ENCODE measurements around the gene U2AF1L4.

Gene U2AF1L4

DNA sequence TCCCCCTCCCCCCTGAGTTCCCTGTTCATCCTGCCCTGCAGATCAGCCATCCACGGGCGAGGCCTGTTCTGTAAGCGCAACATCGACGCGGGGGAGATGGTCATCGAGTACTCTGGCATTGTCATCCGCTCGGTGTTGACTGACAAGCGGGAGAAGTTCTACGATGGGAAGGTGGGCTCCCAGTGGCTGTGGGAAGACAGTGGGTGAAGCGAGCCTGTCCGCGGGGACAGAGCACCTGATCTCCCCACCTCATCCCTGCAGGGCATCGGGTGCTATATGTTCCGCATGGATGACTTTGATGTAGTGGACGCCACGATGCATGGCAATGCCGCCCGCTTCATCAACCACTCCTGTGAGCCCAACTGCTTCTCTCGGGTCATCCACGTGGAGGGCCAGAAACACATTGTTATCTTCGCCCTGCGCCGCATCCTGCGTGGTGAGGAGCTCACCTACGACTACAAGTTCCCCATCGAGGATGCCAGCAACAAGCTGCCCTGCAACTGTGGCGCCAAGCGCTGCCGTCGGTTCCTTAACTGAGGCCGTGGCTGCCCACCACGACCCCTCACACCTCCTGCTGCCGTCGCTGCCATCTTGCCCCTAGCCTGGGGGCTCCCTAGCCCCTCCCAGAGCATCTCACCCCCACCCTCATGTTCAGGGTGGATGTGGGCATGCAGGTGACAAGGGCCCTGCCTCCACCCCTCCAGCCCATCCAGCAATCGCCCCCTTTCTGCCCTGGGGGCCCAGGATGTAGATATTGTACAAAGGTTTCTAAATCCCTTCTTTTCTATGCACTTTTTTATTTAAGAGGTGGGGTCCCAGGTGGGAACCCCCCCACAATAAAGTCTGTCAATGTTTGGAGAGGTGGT, 7.0 kb downstream of the U2AF1L4 start:
- TF ChIP-seq GATA1 (IDR thresholded peaks at IDR 0.05; ENCODE audit: low read depth, low read length) (no peak), POLR2A (IDR thresholded peaks at IDR 0.05; ENCODE audit: low read length) (no peak)
- no peak for DNase-seq

DNA sequence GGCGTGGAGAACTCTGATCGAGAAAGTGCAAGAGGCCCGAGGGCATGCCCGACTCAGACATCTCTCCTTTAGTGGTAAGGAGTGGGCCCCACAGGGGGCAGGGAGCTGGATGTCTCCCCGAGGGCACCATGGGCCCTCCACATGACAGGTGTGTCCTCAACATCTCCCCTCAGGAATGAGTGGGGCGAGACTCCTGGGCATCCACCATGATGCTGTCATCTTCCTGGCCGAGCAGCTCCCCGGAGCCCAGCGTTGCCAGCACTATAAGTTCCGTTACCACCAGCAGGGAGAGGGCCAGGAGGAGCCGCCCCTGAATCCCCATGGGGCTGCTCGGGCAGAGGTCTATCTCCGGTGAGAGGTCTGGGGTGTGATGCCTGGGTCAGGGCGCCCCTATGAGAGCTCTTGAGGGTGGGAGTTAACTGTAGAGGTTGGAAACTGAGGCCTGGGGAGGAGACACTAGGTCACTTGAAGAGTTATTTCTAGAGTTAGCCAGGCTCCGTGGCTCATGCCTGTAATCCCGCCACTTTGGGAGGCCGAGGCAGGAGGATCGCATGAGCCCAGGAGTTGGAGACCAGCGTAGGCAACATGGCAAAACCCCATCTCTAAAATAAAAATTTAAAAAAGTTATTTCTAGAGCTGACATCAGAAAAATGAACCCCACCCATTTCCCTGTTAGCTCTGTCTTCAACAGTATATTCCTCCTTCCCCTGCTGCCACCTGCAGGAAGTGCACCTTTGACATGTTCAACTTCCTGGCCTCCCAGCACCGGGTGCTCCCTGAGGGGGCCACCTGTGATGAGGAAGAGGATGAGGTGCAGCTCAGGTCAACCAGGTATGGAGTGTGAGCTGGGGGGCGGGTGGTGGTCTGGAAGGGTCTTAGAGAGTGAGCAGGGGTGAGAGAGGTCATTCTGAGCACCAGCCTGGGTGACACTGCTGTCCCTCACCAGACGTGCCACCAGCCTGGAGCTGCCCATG, 8.0 kb downstream of the U2AF1L4 start:
- peak; percentile 32 to 61 for DNase-seq
- TF ChIP-seq POLR2A (IDR thresholded peaks at IDR 0.05; ENCODE audit: low read length) = no peak
- TF ChIP-seq GATA1 (IDR thresholded peaks at IDR 0.05; ENCODE audit: low read depth, low read length) = no peak

DNA sequence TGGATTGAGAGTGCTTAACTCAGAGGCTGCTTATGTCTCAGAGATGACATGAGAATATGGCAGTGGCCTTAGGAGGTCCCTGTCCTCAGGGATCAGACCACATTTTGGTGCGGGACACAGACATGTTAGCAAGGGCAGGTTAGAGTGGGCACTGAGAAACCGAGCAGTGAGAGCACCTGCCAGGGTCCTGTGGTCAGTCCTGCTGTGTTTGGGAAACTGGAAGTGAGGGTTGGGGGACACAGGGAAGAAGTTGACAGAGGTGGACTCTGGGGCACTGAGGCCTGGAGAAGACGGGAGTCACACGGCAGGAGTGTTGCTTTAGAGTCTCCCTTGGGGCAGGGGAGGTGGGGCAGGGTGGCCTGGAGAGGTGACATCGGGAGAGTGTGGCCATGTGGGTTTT, 10.3 kb downstream of the U2AF1L4 start:
- no peak for DNase-seq
- TF ChIP-seq POLR2A (IDR thresholded peaks at IDR 0.05; ENCODE audit: low read length) = no peak
- TF ChIP-seq GATA1 (IDR thresholded peaks at IDR 0.05; ENCODE audit: low read depth, low read length) = no peak

DNA sequence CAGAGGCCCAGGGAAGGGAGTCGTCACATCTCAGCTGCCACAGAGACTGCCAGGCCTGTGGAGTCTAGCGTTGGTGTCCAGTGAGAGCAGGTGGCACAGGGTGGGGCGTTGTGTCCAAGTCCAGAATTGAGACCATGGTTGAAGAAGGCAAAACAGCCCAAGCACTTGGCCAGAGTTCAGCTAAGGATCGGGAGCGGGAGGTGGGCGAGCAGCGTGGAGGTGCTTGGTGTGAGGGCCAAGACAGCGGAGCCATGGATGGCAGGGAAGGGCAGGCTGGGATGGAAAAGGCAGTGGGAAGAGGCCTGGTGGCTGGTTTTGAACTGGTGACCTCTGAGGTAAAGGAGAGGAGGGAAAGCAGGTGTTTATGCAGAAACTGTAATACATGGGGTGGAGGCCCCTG, 10.9 kb downstream of the U2AF1L4 start:
- TF ChIP-seq GATA1 (IDR thresholded peaks at IDR 0.05; ENCODE audit: low read depth, low read length) = no peak
- no peak for TF ChIP-seq POLR2A (IDR thresholded peaks at IDR 0.05; ENCODE audit: low read length)
- no peak for DNase-seq

DNA sequence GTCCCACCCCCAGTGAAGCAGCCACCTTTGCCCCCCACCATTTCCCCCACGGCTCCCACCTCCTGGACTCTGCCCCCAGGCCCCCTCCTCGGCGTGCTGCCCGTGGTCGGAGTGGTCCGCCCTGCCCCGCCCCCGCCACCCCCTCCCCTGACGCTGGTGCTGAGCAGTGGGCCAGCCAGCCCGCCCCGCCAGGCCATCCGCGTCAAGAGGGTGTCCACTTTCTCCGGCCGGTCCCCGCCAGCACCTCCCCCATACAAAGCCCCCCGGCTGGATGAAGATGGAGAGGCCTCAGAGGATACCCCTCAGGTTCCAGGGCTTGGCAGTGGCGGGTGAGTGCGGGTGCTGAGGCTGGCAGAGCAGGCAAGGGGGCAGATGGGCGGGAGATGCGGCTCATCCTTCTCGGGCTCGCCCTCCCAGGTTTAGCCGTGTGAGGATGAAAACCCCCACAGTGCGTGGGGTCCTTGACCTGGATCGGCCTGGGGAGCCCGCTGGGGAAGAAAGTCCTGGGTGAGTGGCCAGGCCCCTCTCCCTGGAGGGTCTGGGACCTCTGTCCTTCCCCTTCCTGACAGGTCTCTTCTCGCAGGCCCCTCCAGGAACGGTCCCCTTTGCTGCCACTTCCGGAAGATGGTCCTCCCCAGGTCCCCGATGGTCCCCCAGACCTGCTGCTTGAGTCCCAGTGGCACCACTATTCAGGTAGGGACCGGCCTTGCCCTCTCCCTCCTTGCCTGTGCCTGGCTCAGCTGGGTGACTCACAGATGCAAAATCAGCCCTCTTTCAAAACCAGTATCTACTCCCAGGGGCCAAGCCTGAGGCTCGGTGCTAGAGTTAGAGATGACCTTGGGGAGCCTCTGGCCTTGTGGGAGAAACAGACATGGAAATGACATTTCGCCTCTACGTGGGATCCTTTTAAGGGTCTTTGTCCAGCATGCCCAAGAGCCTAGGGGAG, 11.8 kb downstream of the U2AF1L4 start:
- TF ChIP-seq POLR2A (IDR thresholded peaks at IDR 0.05; ENCODE audit: low read length) = no peak
- TF ChIP-seq GATA1 (IDR thresholded peaks at IDR 0.05; ENCODE audit: low read depth, low read length) = no peak
- no peak for DNase-seq

DNA sequence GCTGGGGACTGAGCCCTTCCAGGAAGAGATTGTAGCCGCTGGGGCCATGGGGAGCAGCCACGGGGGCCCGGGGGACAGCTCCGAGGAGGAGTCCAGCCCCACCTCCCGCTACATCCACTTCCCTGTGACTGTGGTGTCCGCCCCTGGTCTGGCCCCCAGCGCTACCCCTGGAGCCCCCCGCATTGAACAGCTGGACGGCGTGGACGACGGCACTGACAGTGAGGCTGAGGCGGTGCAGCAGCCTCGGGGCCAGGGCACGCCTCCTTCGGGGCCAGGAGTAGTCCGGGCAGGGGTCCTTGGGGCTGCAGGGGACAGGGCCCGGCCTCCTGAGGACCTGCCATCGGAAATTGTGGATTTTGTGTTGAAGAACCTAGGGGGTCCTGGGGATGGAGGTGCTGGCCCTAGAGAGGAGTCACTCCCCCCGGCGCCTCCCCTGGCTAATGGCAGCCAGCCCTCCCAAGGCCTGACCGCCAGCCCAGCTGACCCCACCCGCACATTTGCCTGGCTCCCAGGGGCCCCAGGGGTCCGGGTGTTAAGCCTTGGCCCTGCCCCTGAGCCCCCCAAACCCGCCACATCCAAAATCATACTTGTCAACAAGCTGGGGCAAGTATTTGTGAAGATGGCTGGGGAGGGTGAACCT, 12.6 kb downstream of the U2AF1L4 start:
- no peak for DNase-seq
- no peak for TF ChIP-seq GATA1 (IDR thresholded peaks at IDR 0.05; ENCODE audit: low read depth, low read length)
- no peak for TF ChIP-seq POLR2A (IDR thresholded peaks at IDR 0.05; ENCODE audit: low read length)

DNA sequence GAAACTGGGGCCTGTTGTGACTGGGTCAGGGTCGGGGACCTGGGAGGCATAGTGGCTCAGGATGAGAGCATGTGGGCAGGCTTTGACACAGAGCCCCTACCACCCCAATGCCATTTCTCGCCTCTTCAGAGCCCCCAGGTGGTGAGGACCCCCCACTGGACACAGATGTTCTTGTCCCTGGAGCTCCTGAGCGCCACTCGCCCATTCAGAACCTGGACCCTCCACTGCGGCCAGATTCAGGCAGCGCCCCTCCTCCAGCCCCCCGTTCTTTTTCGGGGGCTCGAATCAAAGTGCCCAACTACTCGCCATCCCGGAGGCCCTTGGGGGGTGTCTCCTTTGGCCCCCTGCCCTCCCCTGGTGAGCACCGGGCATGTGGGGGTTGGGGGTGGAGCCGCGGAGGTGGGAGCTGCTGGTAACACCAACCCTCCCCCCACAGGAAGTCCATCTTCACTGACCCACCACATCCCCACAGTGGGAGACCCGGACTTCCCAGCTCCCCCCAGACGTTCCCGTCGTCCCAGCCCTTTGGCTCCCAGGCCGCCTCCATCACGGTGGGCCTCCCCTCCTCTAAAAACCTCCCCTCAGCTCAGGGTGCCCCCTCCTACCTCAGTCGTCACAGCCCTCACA, 13.3 kb downstream of the U2AF1L4 start:
- no peak for DNase-seq
- no peak for TF ChIP-seq GATA1 (IDR thresholded peaks at IDR 0.05; ENCODE audit: low read depth, low read length)
- no peak for TF ChIP-seq POLR2A (IDR thresholded peaks at IDR 0.05; ENCODE audit: low read length)

DNA sequence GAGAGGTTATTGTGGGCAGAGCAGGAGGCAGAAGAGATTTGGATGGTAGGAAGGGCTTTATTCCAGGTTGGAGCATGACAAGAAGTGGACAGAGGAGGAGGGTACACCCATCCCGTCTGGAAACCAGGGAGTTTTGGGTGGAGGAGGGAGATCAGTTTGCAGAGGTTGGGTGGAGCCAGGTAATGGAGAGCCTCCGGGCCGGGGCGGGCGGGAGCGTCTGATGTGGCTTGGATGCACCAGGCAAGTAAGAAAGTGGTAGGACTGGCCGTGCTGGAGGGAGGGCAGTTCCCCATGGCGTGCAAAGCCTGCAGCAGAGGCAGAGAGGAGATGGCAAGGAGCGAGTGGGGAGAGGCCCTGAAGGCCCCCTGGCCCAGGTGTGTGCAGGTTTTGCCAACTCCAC, 13.9 kb downstream of the U2AF1L4 start:
- TF ChIP-seq POLR2A (IDR thresholded peaks at IDR 0.05; ENCODE audit: low read length) (no peak), GATA1 (IDR thresholded peaks at IDR 0.05; ENCODE audit: low read depth, low read length) (no peak)

DNA sequence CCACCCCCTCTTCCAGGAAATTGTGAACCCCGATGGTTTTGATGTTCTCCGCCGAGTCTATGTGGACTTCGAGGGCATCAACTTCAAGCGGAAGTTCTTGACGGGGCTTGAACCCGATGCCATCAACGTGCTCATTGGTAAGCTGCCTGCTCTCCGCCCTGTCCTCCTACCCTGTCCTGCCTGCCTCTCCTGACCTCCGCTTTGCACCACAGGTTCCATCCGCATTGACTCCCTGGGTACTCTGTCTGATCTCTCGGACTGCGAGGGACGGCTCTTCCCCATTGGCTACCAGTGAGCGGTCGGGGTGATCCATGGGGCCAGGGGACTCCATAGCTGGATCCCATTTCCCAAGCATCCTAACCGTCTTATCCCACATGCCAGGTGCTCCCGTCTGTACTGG, 14.9 kb downstream of the U2AF1L4 start:
- TF ChIP-seq POLR2A (IDR thresholded peaks at IDR 0.05; ENCODE audit: low read length) (no peak), GATA1 (IDR thresholded peaks at IDR 0.05; ENCODE audit: low read depth, low read length) (no peak)
- DNase-seq = no peak

More for the DNA sequence above, 13.9 kb downstream of the U2AF1L4 start:
- DNase-seq = no peak

DNA sequence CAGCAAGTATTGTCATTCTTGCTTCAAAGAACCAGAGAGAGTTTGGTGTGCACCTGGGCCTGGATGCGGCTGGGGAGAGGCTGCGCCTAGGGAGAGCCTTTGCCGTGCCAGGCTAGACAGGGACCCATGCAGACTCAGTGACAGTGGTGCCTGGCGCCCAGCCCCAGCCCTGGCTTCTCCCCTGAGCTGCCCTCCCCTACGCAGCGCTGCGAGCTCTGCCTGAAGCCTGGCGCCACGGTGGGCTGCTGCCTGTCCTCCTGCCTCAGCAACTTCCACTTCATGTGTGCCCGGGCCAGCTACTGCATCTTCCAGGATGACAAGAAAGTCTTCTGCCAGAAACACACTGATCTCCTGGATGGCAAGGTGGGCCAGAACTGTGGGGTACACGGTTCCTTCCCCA, 15.5 kb downstream of the U2AF1L4 start:
- no peak for DNase-seq
- TF ChIP-seq POLR2A (IDR thresholded peaks at IDR 0.05; ENCODE audit: low read length) = no peak
- TF ChIP-seq GATA1 (IDR thresholded peaks at IDR 0.05; ENCODE audit: low read depth, low read length) = no peak

DNA sequence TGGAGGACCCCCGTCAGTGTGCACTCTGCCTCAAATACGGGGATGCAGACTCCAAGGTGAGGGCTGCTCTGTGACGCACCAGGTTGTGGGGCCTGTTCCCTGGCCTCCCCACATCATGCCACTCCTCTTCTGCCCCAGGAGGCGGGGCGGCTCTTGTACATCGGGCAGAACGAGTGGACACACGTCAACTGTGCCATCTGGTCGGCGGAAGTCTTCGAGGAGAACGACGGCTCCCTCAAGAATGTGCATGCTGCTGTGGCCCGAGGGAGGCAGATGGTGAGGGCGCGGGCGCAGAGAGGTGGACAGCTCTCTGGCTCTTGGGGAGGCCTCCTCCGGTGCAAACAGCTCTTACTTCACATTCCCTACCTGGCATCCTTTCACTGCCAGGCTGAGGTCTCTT, 16.2 kb downstream of the U2AF1L4 start:
- no peak for DNase-seq
- no peak for TF ChIP-seq GATA1 (IDR thresholded peaks at IDR 0.05; ENCODE audit: low read depth, low read length)
- TF ChIP-seq POLR2A (IDR thresholded peaks at IDR 0.05; ENCODE audit: low read length) = no peak

DNA sequence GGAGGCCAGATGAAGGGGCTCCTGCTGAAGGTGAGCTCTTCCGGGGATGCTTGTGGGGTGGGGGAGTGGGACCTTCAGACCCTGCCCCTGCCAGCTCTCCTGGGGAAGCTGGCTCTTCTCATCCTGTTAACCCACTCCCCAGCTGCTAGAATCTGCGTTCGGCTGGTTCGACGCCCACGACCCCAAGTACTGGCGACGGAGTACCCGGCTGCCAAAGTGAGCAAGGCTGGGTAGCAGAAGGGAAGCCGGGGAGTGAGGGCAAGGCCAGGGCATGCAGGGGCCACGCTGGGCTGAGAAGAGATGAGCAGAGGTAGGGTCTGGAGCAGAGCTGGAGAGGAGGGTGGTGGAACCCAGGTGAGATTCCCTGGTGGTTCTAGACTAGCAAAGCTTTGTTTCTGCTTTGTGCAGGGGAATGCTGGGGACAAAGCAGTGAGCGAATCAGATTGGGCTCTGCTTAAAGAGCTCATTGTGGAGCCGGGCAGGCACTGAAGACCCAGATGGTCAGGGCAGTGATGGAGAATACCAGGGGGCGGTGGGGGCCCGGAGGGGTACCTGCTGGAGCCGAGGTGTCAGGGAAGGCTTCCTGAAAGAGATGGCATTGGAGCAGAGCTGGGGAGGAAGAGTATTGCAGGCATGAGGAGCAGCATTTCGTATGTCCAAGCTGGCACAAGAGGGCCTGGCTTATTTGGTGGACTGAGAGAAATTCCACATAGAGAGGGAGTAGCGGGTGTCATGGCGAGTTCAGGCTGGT, 17.1 kb downstream of the U2AF1L4 start:
- no peak for DNase-seq
- no peak for TF ChIP-seq POLR2A (IDR thresholded peaks at IDR 0.05; ENCODE audit: low read length)
